Neural cell (in vitro differentiated cells): Measurements from ENCODE around the gene PTGR1. TPM values are rescaled to one million over a fixed set of nuclear protein-coding genes. Genes with fewer than 3 reads are reported as not detected.
A peak's percentile ranks its signal among the peaks of the same experiment; 100 is the strongest.

ENCODE experiments used
- H2AFZ ChIP-seq: fragments of 200-600, 300-800 bp; sonication (generic), shearing (Covaris generic); 2 replicates; pipeline ENCODE4 v1.6.0; 2014; ENCODE audit warnings: low read depth, mild to moderate bottlenecking, antibody characterized with exemption, low read length, moderate library complexity
- H3F3A ChIP-seq: fragments of 200-600 bp; shearing (Covaris generic); 2 replicates; pipeline ENCODE4 v1.6.1; 2016; ENCODE audit warnings: mild to moderate bottlenecking, moderate library complexity, mixed read lengths, antibody characterized with exemption, low read length; ENCODE audit not compliant: insufficient read depth, poor library complexity, severe bottlenecking
- H3K27ac ChIP-seq: fragments of 200-600, 300-800 bp; sonication (generic), shearing (Covaris generic); 2 replicates; pipeline ENCODE4 v1.5.1; 2014; ENCODE audit warnings: mild to moderate bottlenecking, low read length, moderate library complexity
- H3K27me3 ChIP-seq: fragments of 300-800, 200-600 bp; sonication (generic), shearing (Covaris generic); 2 replicates; pipeline ENCODE4 v1.6.0; 2014; ENCODE audit warnings: mild to moderate bottlenecking, low read depth, low read length, moderate library complexity; ENCODE audit not compliant: insufficient read depth
- H3K36me3 ChIP-seq: fragments of 300-800, 200-600 bp; sonication (generic), shearing (Covaris generic); 2 replicates; pipeline ENCODE4 v1.5.1; 2014; ENCODE audit warnings: mild to moderate bottlenecking, antibody characterized with exemption, low read length, moderate library complexity; ENCODE audit not compliant: insufficient read depth
- H3K4me2 ChIP-seq: fragments of 300-800, 200-600 bp; sonication (generic), shearing (Covaris generic); 2 replicates; pipeline ENCODE4 v1.6.0; 2014; ENCODE audit warnings: mild to moderate bottlenecking, low read length
- H3K4me3 ChIP-seq: fragments of 300-800, 200-600 bp; sonication (generic), shearing (Covaris generic); 2 replicates; pipeline ENCODE4 v1.5.1; 2014; ENCODE audit warnings: mild to moderate bottlenecking, low read length, moderate library complexity
- H3K79me2 ChIP-seq: fragments of 200-600 bp; shearing (Covaris generic); replicated peaks from 2 replicates; pipeline ENCODE4 v1.6.0; 2014; ENCODE audit warnings: mild to moderate bottlenecking, low read length, moderate library complexity; ENCODE audit not compliant: insufficient read depth
- H3K9ac ChIP-seq: fragments of 300-800, 200-600 bp; sonication (generic), shearing (Covaris generic); 2 replicates; pipeline ENCODE4 v1.6.1; 2016; ENCODE audit warnings: mild to moderate bottlenecking, low read length, mixed read lengths
- H3K9me2 ChIP-seq: fragments of 200-600 bp; shearing (Covaris generic); 2 replicates; pipeline ENCODE4 v1.6.1; 2016; ENCODE audit warnings: mild to moderate bottlenecking, low read length, mixed read lengths; ENCODE audit not compliant: insufficient read depth
- H3K9me3 ChIP-seq: fragments of 200-600, 300-800 bp; sonication (generic), shearing (Covaris generic); 2 replicates; pipeline ENCODE4 v1.6.1; 2016; ENCODE audit warnings: mild to moderate bottlenecking, mixed run types, low read length, moderate library complexity, mixed read lengths
- H4K20me1 ChIP-seq: fragments of 200-600 bp; shearing (Covaris generic); 2 replicates; pipeline ENCODE4 v1.6.1; 2016; ENCODE audit warnings: mild to moderate bottlenecking, mixed run types; ENCODE audit not compliant: insufficient read depth
- CTCF ChIP-seq: fragments of 450-650 bp; IDR thresholded peaks from 2 replicates; pipeline ENCODE4 v1.5.1; 2014; ENCODE audit warnings: antibody characterized with exemption, mild to moderate bottlenecking, moderate library complexity; ENCODE audit not compliant: poor library complexity, severe bottlenecking
- EP300 ChIP-seq: fragments of 450-650 bp; conservative IDR thresholded peaks from 2 replicates; pipeline ENCODE4 v1.6.1; 2014; ENCODE audit warnings: antibody characterized with exemption, mild to moderate bottlenecking, moderate library complexity; ENCODE audit not compliant: poor library complexity, severe bottlenecking
- EZH2 ChIP-seq: fragments of 200-600, 300-800 bp; shearing (Covaris generic), sonication (generic); IDR thresholded peaks from 2 replicates; pipeline ENCODE4 v1.6.1; 2014; ENCODE audit warnings: antibody characterized with exemption, low read length, borderline replicate concordance, mild to moderate bottlenecking; ENCODE audit not compliant: insufficient read depth, poor library complexity, severe bottlenecking
- MXI1 ChIP-seq: fragments of 450-650 bp; conservative IDR thresholded peaks from 2 replicates; pipeline ENCODE4 v1.6.1; 2014; ENCODE audit warnings: antibody characterized with exemption, mild to moderate bottlenecking; ENCODE audit not compliant: poor library complexity, severe bottlenecking
- POLR2AphosphoS5 ChIP-seq: IDR thresholded peaks from 2 replicates; pipeline ENCODE4 v1.6.1; 2012
- RAD21 ChIP-seq: fragments of 450-650 bp; conservative IDR thresholded peaks from 2 replicates; pipeline ENCODE4 v1.6.1; 2014; ENCODE audit warnings: antibody characterized with exemption, mild to moderate bottlenecking, moderate library complexity
- REST ChIP-seq: IDR thresholded peaks from 2 replicates; pipeline ENCODE4 v1.6.1; 2012; ENCODE audit warnings: borderline replicate concordance
- SMC3 ChIP-seq: fragments of 450-650 bp; conservative IDR thresholded peaks from 2 replicates; pipeline ENCODE4 v1.6.1; 2014; ENCODE audit warnings: antibody characterized with exemption, mild to moderate bottlenecking, moderate library complexity; ENCODE audit not compliant: poor library complexity
- TAF1 ChIP-seq: IDR thresholded peaks from 2 replicates; pipeline ENCODE4 v1.6.1; 2012; ENCODE audit warnings: low read depth
- polyA plus RNA-seq: library from polyadenylated mRNA; depleted of rRNA; stranded (reverse); fragments of >200 nt; gene quantifications from 2 replicates; pipeline ENCODE4 v1.2.3, GENCODE V29; 2014

Gene PTGR1
- polyA plus RNA-seq, 1 donor from 2014 or later, result 6.6 TPM

GRCh38 chr9:111601237-111602018 is 2.0 kb upstream of the PTGR1 start:
- Histone ChIP-seq H3K27ac (no peak overlapping the region), H3K4me3 (no peak overlapping the region), H3K27me3 (peaks cover 31% of the 10 kb centered on the region), H3F3A (no peaks in the 10 kb centered on the region), H3K9me2 (no peaks in the 10 kb centered on the region), H2AFZ (no peak overlapping the region), H3K79me2 (no peaks in the 10 kb centered on the region), H3K4me2 (no peak overlapping the region), H3K36me3 (no peaks in the 10 kb centered on the region), H3K9ac (no peak overlapping the region), H4K20me1 (no peaks in the 10 kb centered on the region), H3K9me3 (no peaks in the 10 kb centered on the region)
- TF ChIP-seq POLR2AphosphoS5 (no peak), RAD21 (no peak), EP300 (no peak), CTCF (no peak), REST (no peak), EZH2 (no peak), MXI1 (no peak), SMC3 (no peak), TAF1 (no peak)

- no peaks in the 10 kb centered on the region for H3F3A ChIP-seq
- H3K9ac ChIP-seq, result peak overlapping the region; percentile 18
- H3K79me2 ChIP-seq, result no peaks in the 10 kb centered on the region
- no peaks in the 10 kb centered on the region for H4K20me1 ChIP-seq
- TF ChIP-seq RAD21 (no peak), EZH2 (no peak), EP300 (no peak), MXI1 (no peak), CTCF (no peak), TAF1 (no peak), SMC3 (no peak), POLR2AphosphoS5 (no peak), REST (no peak)
- H3K27me3 ChIP-seq, result peaks cover 31% of the 10 kb centered on the region
- peak overlapping the region; percentile 62 for H3K4me3 ChIP-seq
- no peak overlapping the region for H3K27ac ChIP-seq
- no peaks in the 10 kb centered on the region for H3K9me3 ChIP-seq
- H3K9me2 ChIP-seq, result no peaks in the 10 kb centered on the region
- no peaks in the 10 kb centered on the region for H3K36me3 ChIP-seq
- H2AFZ ChIP-seq, result no peak overlapping the region
- H3K4me2 ChIP-seq, result no peak overlapping the region
Observed at GRCh38 chr9:111599955-111600343, 502 bp upstream of the PTGR1 start.
